Large intestine (tissue), 3 donors: ENCODE data around the gene CKS1B. TPM values are rescaled to one million over a fixed set of nuclear protein-coding genes. Genes with fewer than 3 reads are reported as not detected.
"Not testable (repeated sequence)": the region's sequence is repeated elsewhere in the genome, so short reads cannot be mapped to it uniquely, and the experiment has no call there.

Source experiments
- DNase-seq, 2 donors: peaks; one replicate each; pipeline versions ENCODE4 v3.0.0 to v3.0.0-alpha.2; 2013
- H3K27ac ChIP-seq: one replicate; pipeline ENCODE4 v1.5.1; 2013; ENCODE audit warnings: low read length
- H3K27me3 ChIP-seq: 2 replicates; pipeline ENCODE4 v1.6.1; 2013; ENCODE audit warnings: low read length; ENCODE audit not compliant: control insufficient read depth, insufficient read depth
- H3K36me3 ChIP-seq: 2 replicates; pipeline ENCODE4 v1.6.1; 2013; ENCODE audit warnings: low read length; ENCODE audit not compliant: control insufficient read depth, insufficient read depth
- H3K4me1 ChIP-seq: one replicate; pipeline ENCODE4 v1.6.1; 2013; ENCODE audit warnings: low read length; ENCODE audit not compliant: control insufficient read depth, insufficient read depth
- H3K4me3 ChIP-seq: one replicate; pipeline ENCODE4 v1.5.1; 2013; ENCODE audit warnings: low read length
- H3K9me3 ChIP-seq: one replicate; pipeline ENCODE4 v1.6.1; 2013; ENCODE audit warnings: mild to moderate bottlenecking, low read depth, low read length, moderate library complexity; ENCODE audit not compliant: control insufficient read depth
- WGBS: methylation state at CpG from one replicate; pipeline ENCODE4 v1.1.5; 2013; ENCODE audit warnings: low lambda C conversion rate; ENCODE audit not compliant: insufficient coverage; 5-methylcytosine and 5-hydroxymethylcytosine counted together
- polyA plus RNA-seq: library from polyadenylated mRNA; unstranded; fragments of 120-200 nt; gene quantifications from one replicate; pipeline ENCODE4 v1.2.1, GENCODE V29; 2013

The CKS1B gene
- polyA plus RNA-seq, 1 donor = 65.6 TPM

DNA sequence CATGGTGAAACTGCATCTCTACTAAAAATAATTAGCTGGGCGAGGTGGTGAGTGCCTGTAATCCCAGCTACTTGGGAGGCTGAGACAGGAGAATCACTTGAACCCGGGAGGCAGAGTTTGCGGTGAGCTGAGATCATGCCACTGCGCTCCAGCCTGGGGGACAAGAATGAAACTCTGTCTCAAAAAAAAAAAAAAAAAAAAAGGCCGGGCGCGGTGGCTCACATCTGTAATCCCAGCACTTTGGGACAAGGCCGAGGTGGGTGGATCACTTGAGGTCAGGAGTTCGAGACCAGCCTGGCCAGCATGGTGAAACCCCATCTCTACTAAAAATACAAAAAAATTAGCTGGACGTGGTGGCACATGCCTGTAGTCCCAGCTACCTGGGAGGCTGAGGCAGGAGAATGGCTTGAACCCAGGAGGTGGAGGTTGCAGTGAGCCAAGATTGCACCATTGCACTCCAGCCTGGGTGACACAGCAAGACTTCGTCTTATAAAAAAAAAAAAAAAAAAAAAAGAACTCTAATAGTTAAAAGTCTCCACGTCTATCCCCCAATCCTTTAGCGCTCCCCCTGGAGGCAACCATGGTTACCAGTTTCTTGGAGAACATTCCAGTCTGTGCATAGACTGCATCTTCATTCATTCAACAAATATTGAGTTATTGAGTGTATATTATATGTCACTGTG, 21.0 kb downstream of the CKS1B start:
- DNase-seq = peak in 1 of 2 donors; percentile 65
- H3K4me3 ChIP-seq, H3K9me3 ChIP-seq, H3K27me3 ChIP-seq, H3K27ac ChIP-seq, H3K36me3 ChIP-seq: not testable (repeated sequence)
- peaks cover 15% of the 10 kb centered on the region for H3K4me1 ChIP-seq
- no CpG with 5 or more reads among the region's 13 CpGs for WGBS

DNA sequence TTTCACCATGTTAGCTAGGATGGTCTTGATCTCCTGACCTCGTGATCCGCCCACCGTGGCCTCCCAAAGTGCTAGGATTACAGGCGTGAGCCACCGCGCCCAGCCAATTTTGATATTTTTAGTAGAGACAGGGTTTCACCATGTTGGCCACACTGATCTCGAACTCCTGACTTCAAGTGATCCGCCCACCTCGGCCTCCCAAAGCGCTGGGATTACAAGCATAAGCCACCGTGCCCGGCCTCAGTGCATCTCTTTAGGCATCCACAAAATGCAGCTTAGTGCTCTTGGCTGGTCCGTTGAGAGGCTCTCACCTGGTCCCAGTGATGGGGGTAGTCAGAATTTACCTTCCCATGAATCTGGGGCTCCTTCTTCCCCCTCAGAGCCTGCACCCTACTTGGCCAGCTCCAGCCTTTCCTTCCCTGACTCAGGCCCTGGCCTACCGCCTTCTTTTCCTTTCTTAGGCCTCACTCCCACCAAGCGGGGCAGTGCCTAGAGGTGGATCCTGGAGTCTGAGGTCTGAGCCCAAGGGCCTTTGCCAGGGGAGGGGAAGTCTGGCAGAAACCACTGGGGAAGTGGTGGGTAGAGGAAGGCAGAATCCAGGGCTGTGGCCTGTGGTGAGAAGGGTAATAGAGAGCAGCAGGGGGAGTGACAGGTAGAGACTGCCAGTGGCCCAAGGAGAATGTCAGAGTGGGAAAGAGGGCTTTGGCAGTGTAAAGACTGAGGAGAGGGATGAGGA, 22.7 kb downstream of the CKS1B start:
- no CpG with 5 or more reads among the region's 15 CpGs for WGBS
- peaks cover 15% of the 10 kb centered on the region for H3K4me1 ChIP-seq
- H3K36me3 ChIP-seq = peaks cover 5% of the 10 kb centered on the region
- H3K9me3 ChIP-seq = peaks cover 2% of the 10 kb centered on the region
- H3K27me3 ChIP-seq = no peaks in the 10 kb centered on the region
- H3K4me3 ChIP-seq = no peak overlapping the region
- H3K27ac ChIP-seq = no peak overlapping the region
- DNase-seq = no peak

DNA sequence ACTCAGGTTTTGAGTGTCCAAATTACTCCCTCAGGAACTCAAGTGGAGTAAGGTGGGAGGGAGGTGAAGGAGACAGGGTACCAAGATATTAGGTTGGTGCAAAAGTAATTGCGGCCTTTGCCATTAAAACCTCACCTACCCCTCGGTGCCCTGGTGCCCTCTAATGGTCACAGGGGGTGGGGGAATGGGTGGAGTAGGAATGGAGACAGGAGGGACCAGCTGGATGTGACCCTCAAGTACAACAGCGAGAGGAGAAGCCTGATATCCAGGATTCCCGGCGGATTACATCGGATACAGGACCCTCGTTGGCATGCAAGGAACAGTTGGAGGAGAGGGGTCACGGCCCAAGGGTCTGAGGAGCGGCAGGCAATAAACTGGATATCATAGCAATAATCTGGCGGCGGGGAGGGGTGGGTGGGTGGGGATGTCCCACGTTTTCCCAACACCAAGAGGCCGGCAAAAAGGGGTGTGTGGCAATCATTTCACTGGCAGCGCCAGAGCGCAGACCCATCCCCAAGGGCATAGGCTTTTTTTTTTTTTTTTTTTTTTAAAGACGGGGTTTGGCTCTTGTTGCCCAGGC, 23.8 kb downstream of the CKS1B start:
- no peaks in the 10 kb centered on the region for H3K36me3 ChIP-seq
- WGBS = no CpG with 5 or more reads among the region's 16 CpGs
- peaks cover 2% of the 10 kb centered on the region for H3K9me3 ChIP-seq
- H3K27ac ChIP-seq = no peak overlapping the region
- DNase-seq = no peak
- no peak overlapping the region for H3K4me3 ChIP-seq
- H3K27me3 ChIP-seq = no peaks in the 10 kb centered on the region
- H3K4me1 ChIP-seq = peaks cover 15% of the 10 kb centered on the region

DNA sequence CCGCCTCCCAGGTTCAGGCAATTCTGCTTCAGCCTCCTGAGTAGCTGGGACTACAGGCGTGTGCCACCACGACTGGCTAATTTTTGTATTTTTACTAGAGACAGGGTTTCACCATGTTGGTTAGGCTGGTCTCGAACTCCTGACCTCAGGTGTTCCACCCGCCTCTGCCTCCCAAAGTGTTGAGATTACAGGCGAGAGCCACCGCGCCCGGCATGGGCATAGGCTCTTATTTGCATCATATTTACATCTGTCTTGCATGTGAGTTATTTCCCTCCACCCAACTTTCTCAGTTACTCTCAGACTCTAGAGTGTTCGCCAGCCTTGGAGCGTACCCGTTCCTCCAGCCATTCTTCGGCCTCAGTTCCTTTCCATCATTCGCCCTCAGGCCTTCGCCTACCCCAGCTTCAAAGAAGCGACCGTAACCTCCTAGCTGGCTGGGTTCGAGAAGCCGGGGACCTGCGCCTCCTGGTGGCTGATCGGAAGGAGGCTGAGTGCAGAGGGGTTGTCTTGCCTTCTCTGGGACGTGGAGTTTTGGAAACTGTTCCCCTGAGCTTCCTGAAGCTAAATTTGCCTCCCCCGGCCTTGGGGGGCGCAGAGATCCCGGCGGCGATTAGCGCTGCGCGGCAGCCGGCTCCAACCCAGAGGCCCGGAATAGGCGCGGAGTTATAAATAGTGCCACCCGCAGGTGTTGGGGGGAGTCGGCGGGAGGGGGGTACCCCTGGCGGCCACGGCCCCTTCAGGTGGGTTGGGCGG, 24.5 kb downstream of the CKS1B start:
- peaks cover 2% of the 10 kb centered on the region for H3K9me3 ChIP-seq
- DNase-seq = peak in 1 of 2 donors; percentile 71
- H3K4me1 ChIP-seq = peaks cover 15% of the 10 kb centered on the region
- H3K36me3 ChIP-seq = no peaks in the 10 kb centered on the region
- H3K27ac ChIP-seq = peak overlapping the region; percentile 56
- WGBS = no CpG with 5 or more reads among the region's 40 CpGs
- peak overlapping the region; percentile 74 for H3K4me3 ChIP-seq
- no peaks in the 10 kb centered on the region for H3K27me3 ChIP-seq

DNA sequence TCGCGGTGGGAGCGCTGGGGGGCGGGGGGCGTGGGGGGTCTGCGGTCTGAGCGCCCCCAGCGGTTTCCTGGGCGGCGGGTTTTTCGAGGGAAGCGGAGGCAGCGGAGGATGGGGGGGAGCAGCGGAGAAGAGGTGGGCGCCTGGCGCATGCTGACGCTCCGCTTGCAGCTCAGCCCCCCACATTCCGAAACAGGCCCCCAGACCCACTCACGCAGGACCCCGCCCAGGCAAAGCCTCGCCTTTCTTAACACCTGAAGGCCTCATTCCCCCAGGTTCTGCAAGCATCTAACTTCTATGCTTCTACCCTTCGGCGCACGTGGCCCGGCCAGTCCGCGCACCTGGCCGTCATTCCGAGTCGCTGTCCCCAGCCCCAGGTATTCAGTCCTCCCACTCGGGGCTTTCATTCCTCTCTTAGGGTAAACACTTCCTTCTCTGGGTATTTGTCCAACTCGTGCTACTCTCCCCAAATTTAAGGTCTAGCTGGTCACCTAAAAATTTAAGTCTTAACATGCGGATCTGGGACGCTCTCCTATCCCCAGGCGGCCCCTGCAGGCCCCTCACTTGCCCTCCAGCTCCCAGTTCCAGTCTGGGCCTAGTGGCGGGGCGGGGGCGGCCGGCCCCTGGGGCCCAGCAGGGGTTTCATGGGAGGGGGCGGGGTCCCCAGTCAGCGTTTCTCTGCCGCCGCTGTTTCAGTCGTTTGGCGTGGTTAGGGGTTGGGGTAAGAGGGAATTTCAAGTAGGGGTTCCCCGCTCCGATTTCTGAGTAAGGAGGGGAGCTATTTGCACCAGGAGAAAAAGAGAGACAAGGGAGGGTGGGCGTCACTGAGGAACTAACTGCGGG, 25.3 kb downstream of the CKS1B start:
- peaks cover 2% of the 10 kb centered on the region for H3K9me3 ChIP-seq
- H3K27ac ChIP-seq = peak overlapping the region; percentile 95
- H3K4me1 ChIP-seq = peaks cover 22% of the 10 kb centered on the region
- peak in 1 of 2 donors; percentile 82 for DNase-seq
- no peaks in the 10 kb centered on the region for H3K27me3 ChIP-seq
- WGBS = no CpG with 5 or more reads among the region's 50 CpGs
- H3K4me3 ChIP-seq = peak overlapping the region; percentile 74
- H3K36me3 ChIP-seq = peaks cover 2% of the 10 kb centered on the region

DNA sequence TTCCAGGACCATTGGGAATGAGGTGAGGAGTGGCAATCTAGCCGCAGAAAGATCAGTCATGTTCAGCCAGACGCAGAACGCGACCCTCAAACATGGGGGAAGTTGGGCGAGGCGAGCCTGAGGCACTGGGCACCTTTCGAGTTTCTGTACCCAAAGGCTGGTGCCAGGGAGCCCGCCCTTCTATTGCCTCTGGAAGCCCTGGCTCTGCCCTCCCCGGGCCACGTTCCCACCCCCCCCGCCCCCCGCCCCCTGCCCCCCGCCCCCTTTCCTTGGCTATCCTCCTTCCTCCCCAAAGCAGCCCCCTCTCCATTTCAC, 25.9 kb downstream of the CKS1B start:
- DNase-seq = no peak
- no CpG with 5 or more reads among the region's 13 CpGs for WGBS

DNA sequence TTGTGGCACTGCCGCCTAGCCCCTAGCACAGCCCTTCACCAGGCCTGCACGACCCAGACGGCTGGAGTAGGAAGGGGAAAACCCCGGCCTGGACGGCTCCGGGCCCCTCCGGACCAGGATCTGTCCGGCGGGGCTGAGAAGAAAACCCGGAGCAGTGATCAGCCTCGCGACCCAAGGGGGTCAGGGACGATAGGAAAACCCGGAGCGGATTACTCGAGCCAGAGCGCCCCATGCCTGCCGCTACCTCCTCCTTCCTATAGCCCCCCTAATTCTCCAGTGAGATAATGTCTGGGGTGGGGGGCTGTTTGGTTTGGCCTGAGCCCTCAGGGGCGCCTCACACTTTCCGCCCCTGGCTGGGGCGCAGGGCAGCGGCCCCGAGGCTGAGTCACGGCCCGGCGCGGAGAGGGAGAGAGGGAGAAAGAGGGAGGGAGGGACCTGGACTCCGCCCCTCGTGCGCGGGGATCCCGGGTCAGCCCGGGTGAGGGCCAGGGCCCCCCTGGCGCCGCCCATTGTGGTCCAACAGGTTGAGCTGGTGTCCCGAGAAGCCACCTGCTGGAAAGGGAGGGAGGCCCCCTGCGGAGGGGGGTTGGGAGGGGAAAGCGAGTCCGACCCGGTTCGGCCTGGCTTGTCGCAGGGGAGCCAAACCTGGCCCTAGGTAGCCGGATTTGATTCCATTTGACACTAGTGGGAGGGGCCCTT, 26.4 kb downstream of the CKS1B start:
- H3K4me3 ChIP-seq = peak overlapping the region; percentile 74
- no CpG with 5 or more reads among the region's 43 CpGs for WGBS
- H3K4me1 ChIP-seq = peaks cover 32% of the 10 kb centered on the region
- peak; percentile 96 to 99 for DNase-seq
- peaks cover 2% of the 10 kb centered on the region for H3K9me3 ChIP-seq
- H3K27me3 ChIP-seq = no peaks in the 10 kb centered on the region
- peaks cover 5% of the 10 kb centered on the region for H3K36me3 ChIP-seq
- peak overlapping the region; percentile 95 for H3K27ac ChIP-seq

More for the DNA sequence above, 25.9 kb downstream of the CKS1B start:
- Histone ChIP-seq H3K4me1 (peaks cover 27% of the 10 kb centered on the region), H3K36me3 (peaks cover 2% of the 10 kb centered on the region), H3K27me3 (no peaks in the 10 kb centered on the region), H3K27ac (peak overlapping the region; percentile 95), H3K4me3 (peak overlapping the region; percentile 74), H3K9me3 (peaks cover 2% of the 10 kb centered on the region)

DNA sequence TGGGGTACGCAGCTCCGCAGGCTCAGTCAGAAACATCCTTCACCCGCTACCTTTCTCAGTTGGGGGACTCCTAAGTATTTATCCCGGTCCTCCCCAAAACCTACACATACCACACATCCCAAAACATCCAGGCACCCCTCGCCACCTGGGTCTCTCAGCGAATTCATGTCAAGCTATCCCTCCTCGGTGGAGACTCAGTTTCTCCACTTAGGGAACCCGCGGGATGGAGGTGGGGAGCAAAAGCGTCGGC, 26.9 kb downstream of the CKS1B start:
- WGBS = no CpG with 5 or more reads among the region's 11 CpGs
- Histone ChIP-seq H3K36me3 (peaks cover 9% of the 10 kb centered on the region), H3K9me3 (peaks cover 2% of the 10 kb centered on the region), H3K27ac (peak overlapping the region; percentile 95), H3K27me3 (no peaks in the 10 kb centered on the region), H3K4me1 (peaks cover 37% of the 10 kb centered on the region), H3K4me3 (peak overlapping the region; percentile 74)
- DNase-seq = no peak

DNA sequence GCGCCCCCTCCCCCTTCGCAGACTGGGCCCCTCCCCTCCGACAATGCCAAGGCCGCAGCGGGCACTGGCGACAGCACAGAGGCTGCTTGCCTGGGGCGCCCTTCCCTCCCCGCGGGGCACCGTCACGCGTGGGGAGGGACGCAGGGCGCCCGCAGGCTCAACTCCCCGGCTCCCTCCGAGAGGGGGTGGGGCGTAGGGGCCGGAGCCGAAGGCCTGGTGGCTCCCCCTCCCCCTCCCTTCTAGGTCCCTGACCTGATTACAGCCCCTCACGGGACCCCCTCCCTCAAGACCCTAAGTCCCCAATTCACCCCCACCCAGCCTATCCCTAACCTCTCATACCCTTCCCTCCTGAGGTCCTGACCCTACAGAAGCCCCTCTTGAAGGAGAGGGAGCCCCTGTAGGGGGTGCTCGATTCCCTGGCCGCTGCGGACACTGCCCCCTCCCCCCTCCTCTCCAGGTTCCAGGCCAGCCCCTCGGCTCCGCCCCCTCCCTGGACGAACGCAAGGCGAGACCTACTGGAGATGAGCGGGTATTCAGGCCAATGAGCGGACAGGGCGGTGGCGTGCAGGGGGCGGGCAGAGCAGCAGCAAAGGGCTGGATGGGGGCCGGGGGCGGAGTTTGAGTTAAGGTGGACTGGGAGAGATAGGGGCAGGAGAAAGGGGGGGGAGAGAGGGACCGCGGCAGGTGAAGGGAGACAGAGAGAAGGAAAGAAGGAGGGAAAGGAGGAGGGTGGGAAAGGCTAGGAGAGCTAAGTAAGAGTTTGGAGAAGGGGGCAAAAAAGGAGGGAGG, 27.4 kb downstream of the CKS1B start:
- Histone ChIP-seq H3K36me3 (peaks cover 10% of the 10 kb centered on the region), H3K4me1 (peaks cover 42% of the 10 kb centered on the region), H3K27ac (peak overlapping the region; percentile 95), H3K9me3 (peaks cover 2% of the 10 kb centered on the region), H3K27me3 (no peaks in the 10 kb centered on the region), H3K4me3 (peak overlapping the region; percentile 74)
- peak; percentile 99 to 100 for DNase-seq
- WGBS = 0% methylated on average over 2 of the region's 38 CpGs
